Measurements from ENCODE around the gene PPP1R3G.

PPP1R3G gene

DNA sequence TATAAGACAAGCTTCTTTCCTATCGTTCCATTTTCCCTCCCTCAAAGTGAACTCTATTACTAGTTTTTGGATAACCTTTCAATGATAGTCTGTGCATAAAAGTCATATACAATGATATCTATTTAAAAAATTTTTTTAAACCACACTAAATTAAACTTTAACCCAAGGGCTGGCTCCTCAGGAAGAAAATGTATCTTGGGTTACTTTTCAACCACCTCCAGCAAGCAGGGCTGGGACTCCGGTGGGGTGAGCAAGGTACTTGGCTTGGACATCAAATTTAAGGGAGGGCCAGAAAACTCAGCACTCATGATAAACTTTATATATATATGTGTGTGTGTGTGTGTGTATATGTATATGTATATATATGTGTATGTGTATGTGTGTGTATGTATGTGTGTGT is 13.9 kb upstream of the PPP1R3G start:
- Histone ChIP-seq H3K4me1 (ENCODE audit: control insufficient read depth, insufficient read depth, low read length) (no peaks in the 10 kb centered on the region), H3K36me3 (ENCODE audit: control insufficient read depth, insufficient read depth, low read length) (no peaks in the 10 kb centered on the region), H3K9me3 (ENCODE audit: control insufficient read depth, insufficient read depth, low read length) (no peaks in the 10 kb centered on the region; the same call in 1 of the 2 replicates), H3K4me3 (ENCODE audit: low read length) (no peak overlapping the region), H3K27me3 (ENCODE audit: control insufficient read depth, insufficient read depth, low read length) (no peaks in the 10 kb centered on the region), H3K27ac (ENCODE audit: low read length) (no peak overlapping the region)
- WGBS (ENCODE audit: insufficient coverage, insufficient read length): no CpG with 5 or more reads among the region's 2 CpGs
- no peak for DNase-seq (ENCODE audit: low read depth, low spot score)

DNA sequence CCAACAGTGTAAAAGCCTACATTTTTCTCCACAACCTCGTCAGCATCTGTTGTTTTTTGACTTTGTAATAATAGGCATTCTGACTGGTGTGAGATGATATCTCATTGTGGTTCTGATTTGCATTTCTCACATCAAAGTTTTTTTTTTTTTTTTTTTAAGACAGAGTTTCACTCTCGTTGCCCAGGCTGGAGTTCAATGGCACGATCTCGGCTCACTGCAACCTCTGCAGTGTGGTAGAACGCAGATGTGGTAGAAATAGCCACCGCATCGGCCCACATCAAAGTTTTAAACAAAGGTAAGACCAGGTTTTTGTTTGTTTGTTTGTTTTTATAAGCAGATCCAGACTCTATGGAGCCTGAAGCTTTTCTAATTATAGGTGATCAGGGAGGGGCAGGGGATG is 12.7 kb upstream of the PPP1R3G start:
- no peaks in the 10 kb centered on the region for H3K4me1 ChIP-seq (ENCODE audit: control insufficient read depth, insufficient read depth, low read length)
- H3K9me3 ChIP-seq (ENCODE audit: control insufficient read depth, insufficient read depth, low read length): no peaks in the 10 kb centered on the region; the same call in 1 of the 2 replicates
- WGBS (ENCODE audit: insufficient coverage, insufficient read length): no CpG with 5 or more reads among the region's 7 CpGs
- H3K27ac ChIP-seq (ENCODE audit: low read length): no peak overlapping the region
- H3K27me3 ChIP-seq (ENCODE audit: control insufficient read depth, insufficient read depth, low read length): no peaks in the 10 kb centered on the region
- no peaks in the 10 kb centered on the region for H3K36me3 ChIP-seq (ENCODE audit: control insufficient read depth, insufficient read depth, low read length)
- no peak for DNase-seq (ENCODE audit: low read depth, low spot score)
- H3K4me3 ChIP-seq (ENCODE audit: low read length): no peak overlapping the region

DNA sequence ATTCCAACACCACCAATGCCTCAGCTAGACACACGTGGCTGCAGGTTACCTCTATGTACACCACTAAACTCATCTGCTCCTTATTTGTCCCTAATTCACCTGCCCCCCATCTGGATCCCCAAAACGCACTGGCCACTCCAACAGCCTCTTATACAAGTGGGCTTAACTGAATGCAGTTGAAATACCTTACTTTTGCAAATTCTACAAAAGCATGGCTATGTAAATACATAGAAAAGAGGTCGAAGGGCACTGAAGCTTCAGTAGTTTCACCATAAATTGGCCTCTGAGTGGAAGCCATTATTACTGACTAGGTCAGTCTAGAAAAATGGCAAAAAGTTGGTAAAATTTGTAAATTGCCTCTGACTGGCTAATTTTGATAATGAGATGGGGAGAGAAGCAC is 11.1 kb upstream of the PPP1R3G start:
- H3K27ac ChIP-seq (ENCODE audit: low read length): no peak overlapping the region
- no peaks in the 10 kb centered on the region for H3K27me3 ChIP-seq (ENCODE audit: control insufficient read depth, insufficient read depth, low read length)
- no peak overlapping the region for H3K4me3 ChIP-seq (ENCODE audit: low read length)
- no CpG with 5 or more reads among the region's 3 CpGs for WGBS (ENCODE audit: insufficient coverage, insufficient read length)
- no peak for DNase-seq (ENCODE audit: low read depth, low spot score)
- no peaks in the 10 kb centered on the region for H3K9me3 ChIP-seq (ENCODE audit: control insufficient read depth, insufficient read depth, low read length)
- H3K4me1 ChIP-seq (ENCODE audit: control insufficient read depth, insufficient read depth, low read length): no peaks in the 10 kb centered on the region
- H3K36me3 ChIP-seq (ENCODE audit: control insufficient read depth, insufficient read depth, low read length): no peaks in the 10 kb centered on the region

DNA sequence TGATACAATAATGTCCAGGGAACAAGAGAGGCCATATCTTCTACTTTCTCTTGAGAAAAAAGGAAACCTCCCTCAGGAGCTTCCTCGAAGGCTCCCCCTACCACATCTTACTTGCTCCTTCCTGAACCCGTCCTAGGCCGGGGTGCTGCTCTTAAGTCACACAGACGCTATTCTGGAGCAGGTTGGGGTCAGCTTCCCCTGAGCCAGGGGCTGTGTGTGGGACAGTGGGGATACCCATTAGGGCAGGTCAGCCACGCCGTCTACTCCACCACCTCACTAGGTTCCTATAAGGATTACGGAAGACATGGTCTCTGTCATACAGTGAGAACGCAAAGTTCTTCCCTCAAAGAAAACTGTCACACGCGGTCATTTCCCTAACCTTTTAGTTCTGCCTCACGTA is 8.2 kb upstream of the PPP1R3G start:
- Histone ChIP-seq H3K4me1 (ENCODE audit: control insufficient read depth, insufficient read depth, low read length) (no peaks in the 10 kb centered on the region), H3K27ac (ENCODE audit: low read length) (no peak overlapping the region), H3K4me3 (ENCODE audit: low read length) (no peak overlapping the region), H3K27me3 (ENCODE audit: control insufficient read depth, insufficient read depth, low read length) (peaks cover 1% of the 10 kb centered on the region; the same call in 1 of the 2 replicates), H3K36me3 (ENCODE audit: control insufficient read depth, insufficient read depth, low read length) (no peaks in the 10 kb centered on the region), H3K9me3 (ENCODE audit: control insufficient read depth, insufficient read depth, low read length) (no peaks in the 10 kb centered on the region)
- WGBS (ENCODE audit: insufficient coverage, insufficient read length): no CpG with 5 or more reads among the region's 11 CpGs
- no peak for DNase-seq (ENCODE audit: low read depth, low spot score)

DNA sequence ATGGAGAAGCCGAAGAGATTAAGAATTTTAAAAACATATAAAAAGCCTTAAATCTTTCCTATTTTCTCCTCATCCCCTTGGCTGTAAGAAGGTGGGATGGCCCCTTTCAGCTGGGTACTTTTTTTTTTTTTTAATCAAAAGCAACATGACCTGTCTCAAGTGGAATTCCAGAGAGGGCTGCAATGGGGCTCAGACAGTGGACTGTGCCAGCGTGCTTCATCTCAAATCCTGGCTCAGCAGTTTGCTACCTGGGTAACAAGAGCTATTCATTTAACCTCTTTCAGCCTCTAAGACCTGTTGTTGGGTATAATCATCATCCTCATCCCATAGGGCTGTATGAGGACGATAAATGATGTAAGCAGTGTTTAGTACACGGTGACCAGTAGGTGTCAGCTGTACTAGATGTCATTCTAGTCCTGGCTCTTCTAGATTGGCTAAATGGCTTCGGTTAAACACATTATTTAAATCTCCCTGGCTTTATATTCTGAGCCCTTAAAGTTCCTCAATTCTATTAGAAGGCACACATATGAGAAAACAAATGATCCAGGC is 6.9 kb upstream of the PPP1R3G start:
- Histone ChIP-seq H3K4me1 (ENCODE audit: control insufficient read depth, insufficient read depth, low read length) (no peaks in the 10 kb centered on the region), H3K4me3 (ENCODE audit: low read length) (no peak overlapping the region), H3K27ac (ENCODE audit: low read length) (no peak overlapping the region), H3K27me3 (ENCODE audit: control insufficient read depth, insufficient read depth, low read length) (peaks cover 1% of the 10 kb centered on the region; the same call in 1 of the 2 replicates), H3K36me3 (ENCODE audit: control insufficient read depth, insufficient read depth, low read length) (no peaks in the 10 kb centered on the region), H3K9me3 (ENCODE audit: control insufficient read depth, insufficient read depth, low read length) (no peaks in the 10 kb centered on the region)
- no peak for DNase-seq (ENCODE audit: low read depth, low spot score)
- no CpG with 5 or more reads among the region's 5 CpGs for WGBS (ENCODE audit: insufficient coverage, insufficient read length)

DNA sequence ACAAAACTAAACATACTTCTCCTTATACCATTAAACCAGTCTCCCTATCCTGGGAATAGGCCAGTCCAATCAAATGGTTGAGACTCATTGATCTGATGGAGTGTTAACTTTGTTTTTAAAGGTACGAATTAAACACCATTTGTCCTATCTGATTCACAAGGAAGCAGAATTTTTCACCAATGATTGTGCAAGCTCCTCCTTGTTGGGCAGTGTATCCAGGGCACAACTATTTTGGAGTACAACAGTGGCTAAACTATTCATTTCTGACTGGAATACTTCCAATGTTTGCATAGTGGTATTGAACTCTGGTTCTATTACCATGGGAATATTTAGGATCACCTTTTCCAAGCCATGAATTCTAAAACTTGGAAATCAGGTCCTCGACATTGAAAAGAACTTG is 5.4 kb upstream of the PPP1R3G start:
- Histone ChIP-seq H3K4me1 (ENCODE audit: control insufficient read depth, insufficient read depth, low read length) (no peaks in the 10 kb centered on the region), H3K27ac (ENCODE audit: low read length) (no peak overlapping the region), H3K27me3 (ENCODE audit: control insufficient read depth, insufficient read depth, low read length) (peaks cover 11% of the 10 kb centered on the region), H3K36me3 (ENCODE audit: control insufficient read depth, insufficient read depth, low read length) (no peaks in the 10 kb centered on the region), H3K4me3 (ENCODE audit: low read length) (no peak overlapping the region), H3K9me3 (ENCODE audit: control insufficient read depth, insufficient read depth, low read length) (no peaks in the 10 kb centered on the region)
- no peak for DNase-seq (ENCODE audit: low read depth, low spot score)
- WGBS (ENCODE audit: insufficient coverage, insufficient read length): no CpG with 5 or more reads among the region's 2 CpGs

DNA sequence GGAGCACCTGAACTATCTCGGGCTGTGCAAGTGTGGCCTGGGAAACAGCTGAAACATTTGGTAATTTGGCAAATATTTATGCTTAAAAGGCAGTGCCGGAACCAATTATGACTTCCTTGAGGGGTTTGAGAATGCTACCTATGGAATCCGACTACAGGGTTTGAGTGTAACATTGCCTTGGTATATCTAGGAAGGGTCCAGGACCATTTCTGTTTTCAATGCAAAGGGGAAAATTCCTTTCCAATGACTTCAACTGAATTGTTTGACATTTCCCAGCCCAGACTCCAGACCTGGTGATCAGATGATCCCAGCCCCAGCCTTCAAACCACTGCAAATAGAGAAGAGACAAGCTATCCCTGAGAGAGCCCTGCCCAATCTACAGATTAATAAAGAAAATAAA is 4.6 kb upstream of the PPP1R3G start:
- H3K36me3 ChIP-seq (ENCODE audit: control insufficient read depth, insufficient read depth, low read length): no peaks in the 10 kb centered on the region
- DNase-seq (ENCODE audit: low read depth, low spot score): no peak
- no peaks in the 10 kb centered on the region for H3K9me3 ChIP-seq (ENCODE audit: control insufficient read depth, insufficient read depth, low read length)
- H3K4me3 ChIP-seq (ENCODE audit: low read length): no peak overlapping the region
- peaks cover 2% of the 10 kb centered on the region; the same call in 1 of the 2 replicates for H3K4me1 ChIP-seq (ENCODE audit: control insufficient read depth, insufficient read depth, low read length)
- peaks cover 20% of the 10 kb centered on the region for H3K27me3 ChIP-seq (ENCODE audit: control insufficient read depth, insufficient read depth, low read length)
- H3K27ac ChIP-seq (ENCODE audit: low read length): no peak overlapping the region
- WGBS (ENCODE audit: insufficient coverage, insufficient read length): no CpG with 5 or more reads among the region's 3 CpGs

DNA sequence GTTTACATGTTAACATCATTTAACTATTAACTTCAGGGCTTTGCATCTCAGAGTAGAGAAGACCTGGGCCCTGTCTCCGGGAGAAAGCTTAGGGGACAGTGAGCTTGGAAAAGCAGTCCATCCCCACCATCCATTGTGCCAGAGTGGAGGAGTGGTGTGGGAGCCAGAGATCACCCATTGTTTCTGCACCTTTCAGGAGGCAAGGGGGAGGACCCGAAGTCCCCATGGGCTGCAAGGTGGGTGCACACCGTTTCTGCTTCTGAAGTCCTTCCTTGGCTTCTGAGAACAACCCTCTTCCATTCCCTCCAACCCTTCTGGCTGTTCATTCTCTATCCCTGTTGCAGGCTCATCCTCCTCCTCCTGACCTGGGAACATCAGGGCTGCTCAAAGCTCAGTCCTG is 4.0 kb upstream of the PPP1R3G start:
- Histone ChIP-seq H3K27ac (ENCODE audit: low read length) (no peak overlapping the region), H3K9me3 (ENCODE audit: control insufficient read depth, insufficient read depth, low read length) (no peaks in the 10 kb centered on the region), H3K27me3 (ENCODE audit: control insufficient read depth, insufficient read depth, low read length) (peaks cover 25% of the 10 kb centered on the region), H3K36me3 (ENCODE audit: control insufficient read depth, insufficient read depth, low read length) (no peaks in the 10 kb centered on the region), H3K4me1 (ENCODE audit: control insufficient read depth, insufficient read depth, low read length) (peaks cover 5% of the 10 kb centered on the region; the same call in 1 of the 2 replicates), H3K4me3 (ENCODE audit: low read length) (no peak overlapping the region)
- DNase-seq (ENCODE audit: low read depth, low spot score): no peak
- no CpG with 5 or more reads among the region's 3 CpGs for WGBS (ENCODE audit: insufficient coverage, insufficient read length)

DNA sequence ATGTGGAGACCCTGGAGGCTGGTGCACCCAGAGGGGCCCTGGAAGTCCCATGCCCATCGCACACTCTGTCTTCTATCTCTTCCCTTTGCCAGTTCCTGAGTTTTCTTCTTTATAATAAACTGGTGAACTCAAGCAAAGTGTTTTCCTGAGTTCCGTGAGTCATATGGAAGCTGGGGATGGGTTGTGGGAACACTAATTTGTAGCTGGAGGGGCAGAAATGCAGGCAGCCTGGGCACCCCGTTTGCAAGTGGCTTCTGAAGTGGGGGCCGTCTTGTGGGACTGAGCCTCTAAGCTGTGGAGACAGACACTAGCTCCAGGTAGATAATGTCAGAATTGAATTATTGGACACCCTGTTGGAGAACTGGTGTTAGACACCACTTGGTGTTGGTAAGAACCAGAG is 3.2 kb upstream of the PPP1R3G start:
- no peak for DNase-seq (ENCODE audit: low read depth, low spot score)
- H3K4me3 ChIP-seq (ENCODE audit: low read length): no peak overlapping the region
- no peaks in the 10 kb centered on the region for H3K9me3 ChIP-seq (ENCODE audit: control insufficient read depth, insufficient read depth, low read length)
- no peaks in the 10 kb centered on the region for H3K36me3 ChIP-seq (ENCODE audit: control insufficient read depth, insufficient read depth, low read length)
- H3K27me3 ChIP-seq (ENCODE audit: control insufficient read depth, insufficient read depth, low read length): peaks cover 33% of the 10 kb centered on the region
- H3K27ac ChIP-seq (ENCODE audit: low read length): no peak overlapping the region
- WGBS (ENCODE audit: insufficient coverage, insufficient read length): no CpG with 5 or more reads among the region's 4 CpGs
- peaks cover 5% of the 10 kb centered on the region; the same call in 1 of the 2 replicates for H3K4me1 ChIP-seq (ENCODE audit: control insufficient read depth, insufficient read depth, low read length)

DNA sequence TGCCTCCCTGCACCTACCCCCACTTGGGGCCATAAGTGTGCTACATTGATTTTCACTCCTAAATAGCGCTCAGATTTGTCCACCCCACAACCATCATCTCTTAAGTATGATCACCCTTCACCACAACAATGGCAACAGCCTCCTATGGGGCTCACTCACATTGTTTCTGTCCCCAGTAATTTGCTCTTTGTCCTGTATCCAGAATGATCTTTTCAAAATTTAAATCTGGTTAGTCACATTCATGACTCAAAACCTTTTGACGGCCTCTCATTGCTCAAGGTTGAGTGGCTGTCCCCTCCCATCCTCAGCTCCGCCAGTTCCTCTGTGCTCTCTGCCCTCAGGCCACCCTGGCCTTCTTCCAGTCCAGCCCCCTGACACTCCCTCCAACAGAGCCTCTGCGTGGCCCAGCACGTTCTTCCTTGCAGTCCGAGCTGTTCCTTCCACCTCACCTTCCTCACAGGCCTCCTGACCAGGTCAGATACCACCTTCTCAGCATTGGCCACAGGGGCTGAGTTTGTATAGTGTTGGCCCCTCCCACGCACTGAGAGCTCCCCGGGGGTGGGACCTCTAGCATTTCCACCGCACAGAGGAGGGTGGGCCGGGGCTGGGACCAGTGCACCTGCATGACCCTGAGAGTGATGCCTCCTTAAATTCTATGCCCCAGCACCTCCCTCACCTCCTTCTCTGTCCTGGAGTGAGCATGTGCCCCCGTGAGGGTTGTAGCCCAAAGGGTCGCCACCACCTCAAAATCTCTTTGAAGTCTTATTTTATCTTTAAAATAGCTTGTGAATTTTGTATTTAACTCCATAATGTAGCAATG is 2.4 kb upstream of the PPP1R3G start:
- no peak overlapping the region for H3K27ac ChIP-seq (ENCODE audit: low read length)
- WGBS (ENCODE audit: insufficient coverage, insufficient read length): no CpG with 5 or more reads among the region's 12 CpGs

DNA sequence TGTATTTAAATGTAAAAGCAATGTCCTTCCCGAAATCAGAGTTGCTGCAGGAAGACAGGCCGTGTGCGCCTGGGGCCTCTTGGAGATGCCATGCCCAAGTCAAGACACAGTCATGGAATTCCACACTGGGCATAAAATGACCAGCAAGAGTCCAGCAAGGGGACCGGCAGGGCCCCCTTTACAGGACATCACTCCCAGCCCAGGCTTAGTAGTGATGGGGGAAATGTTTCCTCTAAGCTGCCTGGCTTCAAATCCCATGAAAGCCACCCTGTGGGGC is 1.9 kb upstream of the PPP1R3G start:
- no CpG with 5 or more reads among the region's 4 CpGs for WGBS (ENCODE audit: insufficient coverage, insufficient read length)
- Histone ChIP-seq H3K36me3 (ENCODE audit: control insufficient read depth, insufficient read depth, low read length) (no peaks in the 10 kb centered on the region), H3K27me3 (ENCODE audit: control insufficient read depth, insufficient read depth, low read length) (peaks cover 38% of the 10 kb centered on the region), H3K9me3 (ENCODE audit: control insufficient read depth, insufficient read depth, low read length) (no peaks in the 10 kb centered on the region), H3K4me3 (ENCODE audit: low read length) (no peak overlapping the region), H3K4me1 (ENCODE audit: control insufficient read depth, insufficient read depth, low read length) (peaks cover 6% of the 10 kb centered on the region), H3K27ac (ENCODE audit: low read length) (no peak overlapping the region)
- no peak for DNase-seq (ENCODE audit: low read depth, low spot score)

More for the DNA sequence above, 2.4 kb upstream of the PPP1R3G start:
- H3K9me3 ChIP-seq (ENCODE audit: control insufficient read depth, insufficient read depth, low read length): no peaks in the 10 kb centered on the region
- peaks cover 6% of the 10 kb centered on the region for H3K4me1 ChIP-seq (ENCODE audit: control insufficient read depth, insufficient read depth, low read length)
- no peaks in the 10 kb centered on the region for H3K36me3 ChIP-seq (ENCODE audit: control insufficient read depth, insufficient read depth, low read length)
- no peak overlapping the region for H3K4me3 ChIP-seq (ENCODE audit: low read length)
- no peak for DNase-seq (ENCODE audit: low read depth, low spot score)
- H3K27me3 ChIP-seq (ENCODE audit: control insufficient read depth, insufficient read depth, low read length): peaks cover 37% of the 10 kb centered on the region
